CD1c-positive myeloid dendritic cell (primary cell): ENCODE results near the gene ING2.

ENCODE experiments used
- DNase-seq: peaks from one replicate; pipeline ENCODE4 v3.0.0-alpha.2; 2016; ENCODE audit errors: extremely low spot score

ING2 gene

DNA sequence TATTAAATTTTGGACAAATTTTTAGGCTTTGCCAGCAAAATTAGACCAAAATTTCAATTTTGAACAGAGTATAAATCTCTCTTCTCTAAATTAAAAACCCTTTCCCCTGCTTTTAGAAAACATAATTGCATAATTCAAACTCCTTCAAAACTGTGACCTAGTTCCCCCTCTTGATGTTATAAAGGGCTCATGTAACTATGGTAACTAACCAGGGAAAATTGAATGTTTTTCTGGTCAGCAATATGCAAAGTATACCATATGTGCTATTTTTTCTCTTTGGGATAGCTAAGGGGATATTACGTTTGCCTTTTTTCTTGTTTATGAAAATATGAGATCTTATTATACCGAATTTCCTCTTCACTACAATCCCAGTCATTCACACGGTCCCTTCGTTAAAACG lies 5.1 kb upstream of the ING2 start:
- DNase-seq = peak; percentile 53

DNA sequence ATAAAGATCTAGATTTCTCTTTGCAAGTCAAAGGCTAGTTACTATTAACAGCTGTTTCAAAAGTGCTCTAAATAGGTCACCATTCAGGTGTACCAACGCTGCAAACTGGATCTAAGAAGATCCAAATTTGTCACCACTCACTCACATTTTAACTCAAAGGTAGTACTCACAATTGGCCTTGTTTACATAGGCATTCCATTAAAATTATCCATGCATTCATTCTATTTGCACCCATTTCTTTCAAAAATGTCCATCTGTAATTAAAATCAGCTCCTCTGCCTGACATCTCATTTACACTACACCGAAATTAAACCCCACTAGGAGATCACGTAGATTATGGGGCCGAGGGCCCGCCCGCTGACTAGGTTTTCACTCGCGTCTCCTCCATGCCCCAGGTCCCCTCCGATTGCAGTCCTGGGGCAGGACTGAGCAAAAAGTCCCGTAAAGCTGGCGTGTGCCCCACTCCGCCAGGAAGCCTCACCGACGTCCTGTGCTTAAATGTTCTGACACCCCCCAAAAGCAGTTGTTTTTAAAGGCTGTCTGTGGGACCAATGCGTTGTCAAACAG lies 1.3 kb upstream of the ING2 start:
- DNase-seq = no peak

DNA sequence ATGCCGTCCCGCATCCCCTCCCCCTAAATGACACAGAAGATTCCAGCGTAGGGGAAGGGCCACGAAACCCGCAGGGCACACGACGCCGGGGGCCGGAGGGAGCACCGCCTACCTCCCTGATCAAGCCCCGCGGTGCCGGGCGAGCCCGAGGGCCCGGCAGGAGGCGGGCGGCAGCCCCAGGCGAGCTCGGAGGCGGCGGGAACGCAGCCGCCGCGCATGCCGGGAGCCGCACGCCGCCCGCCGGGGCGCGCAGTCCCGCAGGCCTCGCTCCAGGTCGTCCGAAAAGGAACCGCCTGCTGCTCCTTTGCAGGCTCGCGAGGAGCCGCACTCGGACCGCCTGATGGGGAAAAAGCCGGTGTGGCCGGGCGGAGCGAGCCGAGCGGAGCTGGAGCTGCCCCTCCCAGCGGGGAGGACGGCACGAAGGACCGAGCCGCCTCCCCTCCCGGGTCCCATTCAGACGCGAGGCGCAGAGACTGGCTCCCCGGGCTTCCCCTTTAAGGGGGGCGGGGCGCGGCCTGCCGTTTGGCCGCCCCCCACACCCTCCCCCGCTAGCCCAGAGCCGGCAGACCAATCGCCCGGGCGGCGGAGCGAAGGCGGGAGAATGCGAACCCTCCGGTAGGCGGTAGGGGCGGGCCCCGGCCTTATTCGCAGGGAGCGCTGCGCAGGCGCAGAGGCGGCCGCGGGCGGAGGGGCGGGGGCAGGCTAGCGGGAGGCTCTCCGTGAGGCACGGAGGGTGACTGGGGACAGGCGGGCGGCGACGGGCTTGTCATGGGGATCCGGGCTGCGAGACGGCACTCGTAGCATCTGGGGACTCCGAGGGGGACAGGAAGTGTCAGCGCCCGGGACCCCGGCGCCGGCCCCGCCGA lies 561 bp upstream of the ING2 start:
- peak; percentile 100 for DNase-seq

DNA sequence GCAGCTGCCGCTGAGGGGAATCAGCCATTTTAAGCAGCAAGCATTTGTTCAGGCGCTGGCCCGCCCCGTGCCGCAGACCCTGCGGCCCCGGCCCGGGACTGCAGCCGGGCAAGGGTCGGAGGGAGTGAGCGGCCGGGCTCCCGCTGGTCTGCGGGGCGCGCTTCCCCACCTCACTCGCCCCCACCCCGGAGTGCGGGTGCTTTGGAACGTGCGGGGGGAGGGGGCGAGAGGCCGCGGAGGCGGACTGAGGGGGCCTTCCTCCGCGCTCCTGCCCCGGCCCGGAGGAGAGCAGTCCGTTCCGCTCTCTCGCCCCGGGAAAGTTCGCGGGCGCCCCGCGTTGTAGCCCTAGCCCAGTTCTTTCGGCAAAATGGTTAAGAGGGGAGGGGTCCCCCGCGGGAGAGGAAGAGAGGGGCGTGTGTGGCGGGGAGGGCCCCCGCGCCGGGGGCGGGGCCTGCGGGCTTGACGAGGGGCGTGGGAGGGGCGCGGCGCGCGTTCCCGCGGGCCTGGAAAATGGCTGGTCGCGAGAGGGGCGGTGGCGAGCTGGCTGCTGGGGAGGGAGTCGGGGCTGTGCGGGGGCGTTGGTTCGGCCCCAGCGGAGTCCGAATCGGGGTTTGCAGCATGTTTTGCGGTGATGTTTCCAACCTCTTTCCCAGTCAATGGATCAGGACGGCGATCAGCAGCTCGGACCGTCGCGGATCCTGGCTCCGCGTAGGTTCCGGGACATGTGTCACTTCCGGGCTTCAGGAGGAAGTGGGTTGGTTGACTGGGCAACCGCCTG lies 942 bp downstream of the ING2 start:
- peak; percentile 90 for DNase-seq

DNA sequence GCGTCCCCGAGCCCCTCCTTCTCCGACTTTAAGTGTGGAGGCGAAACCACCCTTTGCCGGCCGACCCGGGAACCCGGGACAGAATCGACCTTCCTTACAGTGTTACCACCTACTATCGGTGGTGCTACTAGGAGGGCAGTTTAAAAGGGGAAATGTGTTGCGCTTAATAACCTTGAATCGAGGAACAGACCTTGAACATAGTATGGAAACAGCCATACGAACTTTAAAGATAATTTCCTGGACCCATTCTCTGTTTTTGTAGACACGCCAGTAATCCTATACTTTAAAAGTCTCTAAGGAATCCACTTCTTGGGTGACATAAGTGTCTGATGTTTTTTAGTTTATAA lies 1.5 kb downstream of the ING2 start:
- DNase-seq = peak; percentile 93

DNA sequence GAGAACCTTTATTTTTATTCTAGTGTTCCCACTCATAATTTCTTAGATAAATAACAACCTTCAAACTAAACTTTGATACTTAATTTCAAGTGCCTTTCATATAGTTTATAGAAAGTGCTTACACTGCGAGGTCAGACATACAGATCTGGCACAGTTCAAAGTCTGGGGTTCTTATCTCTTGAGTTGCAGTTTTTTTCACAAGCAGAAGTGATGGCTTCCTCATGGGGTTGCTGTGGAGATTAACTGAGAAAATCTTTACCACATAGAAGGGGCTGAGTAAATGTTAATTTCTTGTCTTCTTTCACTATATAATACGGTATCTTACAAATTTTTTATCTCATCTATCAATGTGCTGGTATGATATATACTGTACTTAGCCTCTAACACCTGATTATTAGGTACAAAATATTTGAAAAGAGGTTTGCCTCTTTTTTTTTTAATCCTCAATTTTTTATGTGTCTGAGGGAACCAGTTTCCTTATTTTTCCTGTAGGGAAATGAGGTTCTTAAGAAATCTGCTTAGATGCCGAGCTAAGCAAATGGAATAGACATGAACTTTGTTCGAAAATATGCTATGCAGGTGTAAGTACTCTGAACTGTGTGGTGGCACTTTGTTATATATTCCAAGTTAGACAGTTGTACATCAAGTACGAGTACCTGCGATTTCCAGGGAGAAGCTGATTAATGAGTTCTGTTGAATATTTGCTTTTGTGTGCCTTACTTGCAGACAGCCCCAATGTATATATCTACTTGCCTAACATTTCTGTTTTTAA lies 3.3 kb downstream of the ING2 start:
- peak; percentile 42 for DNase-seq

DNA sequence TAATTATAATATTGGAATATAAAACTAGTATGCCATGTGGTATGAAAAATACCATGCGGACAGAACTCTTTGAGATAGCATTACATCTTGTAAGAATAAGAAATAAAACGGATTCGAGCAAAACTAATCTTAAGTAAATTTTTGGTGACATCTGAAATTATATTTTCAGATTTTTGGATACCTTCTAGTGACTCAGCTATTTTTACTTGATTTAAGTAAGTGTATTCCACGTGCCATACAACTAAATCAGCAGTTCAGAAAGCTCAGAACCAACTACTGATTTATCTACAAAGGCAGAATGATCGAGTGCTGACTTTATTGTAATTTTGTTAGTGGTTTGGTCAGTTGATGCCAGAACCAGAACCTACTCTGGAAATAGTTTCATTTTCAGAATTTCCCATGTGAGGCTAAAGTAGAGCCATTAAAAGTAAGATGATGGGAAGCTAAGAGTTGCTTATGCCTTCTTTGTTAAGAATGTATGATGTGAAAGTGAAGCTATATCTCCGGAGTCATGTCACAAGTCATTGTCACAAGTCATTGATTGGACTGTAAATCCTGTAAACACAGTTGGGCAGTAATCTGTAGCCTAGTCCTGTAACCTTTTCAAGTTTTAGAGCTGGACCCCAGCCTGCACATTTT lies 4.0 kb downstream of the ING2 start:
- DNase-seq = no peak

DNA sequence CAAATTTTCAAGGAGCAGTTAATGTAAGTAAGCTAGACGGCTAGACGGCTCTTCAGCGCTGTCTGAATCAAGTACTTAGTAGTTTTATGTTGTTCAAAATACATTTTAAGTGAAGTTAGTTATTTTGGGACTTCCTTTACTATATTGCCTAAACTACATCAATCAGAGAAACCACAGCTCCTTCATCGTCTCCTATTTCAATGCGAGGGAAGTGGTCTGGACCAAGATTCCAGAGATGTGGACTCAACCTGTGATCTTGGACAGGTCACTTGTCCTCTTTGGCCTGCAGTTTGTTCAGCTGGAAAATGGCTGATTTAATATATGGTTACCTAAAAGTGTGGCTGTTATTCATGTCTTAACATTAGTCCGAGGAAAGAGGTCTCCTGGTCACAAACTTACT lies 10.6 kb downstream of the ING2 start:
- DNase-seq = no peak

DNA sequence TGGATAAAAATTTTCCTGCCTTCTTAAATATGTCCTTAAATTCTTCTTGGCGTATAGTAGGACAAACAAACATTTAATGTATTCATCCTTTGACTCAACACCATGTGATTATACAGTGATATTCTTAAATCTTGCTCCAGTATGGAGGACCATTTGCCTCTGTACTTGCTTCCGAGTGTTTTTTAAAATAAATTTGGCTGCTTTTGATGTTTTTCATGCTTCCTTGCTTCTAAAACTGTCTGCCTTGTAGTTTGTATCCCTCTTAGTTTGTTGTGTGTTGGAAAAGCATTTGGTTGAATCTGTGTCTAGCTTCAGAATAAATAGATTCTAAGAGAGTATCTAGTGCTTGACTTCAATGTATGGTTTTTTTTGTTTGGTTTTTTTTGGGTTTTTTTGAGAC lies 12.3 kb downstream of the ING2 start:
- DNase-seq = no peak

DNA sequence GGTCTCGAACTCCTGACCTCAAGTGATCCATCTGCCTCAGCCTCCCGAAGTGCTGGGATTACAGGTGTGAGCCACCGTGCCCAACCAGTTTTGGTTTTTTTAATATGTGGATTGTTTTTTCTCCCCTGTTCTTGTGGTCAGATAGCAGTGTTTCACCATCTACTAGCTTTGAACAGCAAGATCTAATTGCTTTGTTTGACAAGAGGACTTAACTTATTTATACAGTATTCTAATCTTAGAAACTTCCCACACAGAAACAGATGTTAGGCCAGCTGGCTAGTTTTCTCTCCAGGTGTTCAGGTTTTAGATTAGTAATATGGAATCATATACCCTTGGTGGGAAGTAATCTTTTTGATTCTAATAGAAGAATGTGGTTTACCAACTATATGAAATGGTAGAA lies 12.9 kb downstream of the ING2 start:
- no peak for DNase-seq

DNA sequence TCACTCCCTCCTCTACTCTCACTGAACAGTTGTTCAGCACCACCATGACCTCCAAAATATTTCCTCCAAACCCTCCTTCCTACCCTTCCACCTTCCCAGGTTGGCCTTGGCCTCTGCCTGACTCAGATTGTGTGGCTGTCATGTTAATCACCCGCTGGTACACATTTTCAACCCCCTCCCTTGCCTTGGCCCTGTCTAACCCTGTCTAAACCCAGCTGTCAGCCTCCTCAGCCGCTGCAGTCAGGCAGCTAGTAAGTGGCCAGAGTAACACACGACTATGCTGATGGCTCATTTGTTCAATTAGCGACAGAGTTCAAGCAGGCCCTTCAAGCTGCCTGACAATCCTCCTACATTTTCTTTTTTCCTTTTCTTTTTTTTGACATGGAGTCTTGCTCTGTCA lies 18.0 kb downstream of the ING2 start:
- no peak for DNase-seq

DNA sequence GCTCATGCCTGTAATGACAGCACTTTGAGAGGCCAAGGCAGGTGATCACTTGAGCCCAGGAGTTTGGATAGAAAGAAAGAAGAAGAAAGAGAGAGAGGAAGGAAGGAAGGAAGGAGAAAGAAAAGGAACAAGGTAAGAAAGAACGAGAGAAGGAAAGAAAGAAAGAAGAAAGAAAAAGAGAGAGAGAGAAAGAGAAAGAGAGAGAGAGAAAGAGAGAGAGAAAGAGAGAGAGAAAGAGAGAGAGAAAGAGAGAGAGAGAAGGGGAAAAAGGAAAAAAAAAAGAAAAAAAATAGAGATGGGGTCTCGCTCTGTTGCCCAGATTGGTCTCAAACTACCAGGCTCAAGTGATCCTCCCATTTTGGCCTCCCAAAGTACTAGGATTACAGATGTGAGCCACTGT lies 22.5 kb downstream of the ING2 start:
- DNase-seq = no peak

DNA sequence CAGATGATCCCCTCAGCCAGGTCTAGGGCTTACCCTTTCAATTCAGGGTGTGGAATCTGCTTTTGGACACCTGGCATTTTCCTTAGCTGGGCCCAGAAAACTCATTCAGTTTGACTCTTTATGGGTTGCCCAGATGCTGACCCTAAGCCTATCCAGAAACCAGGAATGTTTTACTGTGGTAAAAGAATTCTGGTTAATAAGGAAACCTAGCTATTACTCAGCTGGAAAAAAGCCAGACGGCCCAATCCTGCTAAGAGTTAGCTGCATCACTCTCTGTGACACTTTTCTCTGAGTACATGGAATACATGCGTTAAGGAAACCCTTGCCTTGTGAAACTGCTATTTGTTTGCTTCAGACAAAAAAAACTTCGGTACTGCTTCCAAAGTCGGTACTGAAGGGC lies 28.0 kb downstream of the ING2 start:
- DNase-seq = no peak

DNA sequence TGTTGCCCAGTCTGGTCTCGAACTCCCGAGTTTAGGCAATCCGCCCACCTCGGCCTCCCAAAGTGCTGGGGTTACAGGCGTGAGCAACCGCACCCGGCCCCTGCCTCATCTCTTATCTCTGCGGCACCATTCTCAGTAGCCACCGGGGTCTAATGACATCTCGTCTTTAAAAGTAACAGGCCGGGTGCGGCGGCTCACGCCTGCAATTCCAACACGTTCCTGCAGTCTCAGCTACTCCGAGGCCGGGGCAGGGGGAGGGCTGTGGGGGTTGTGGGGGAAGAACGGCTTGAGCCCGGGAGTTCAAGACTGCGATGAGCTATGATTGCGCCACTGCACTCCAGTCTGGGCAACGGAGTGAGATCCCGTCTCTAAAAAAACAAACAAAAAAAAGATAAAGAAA lies 28.8 kb downstream of the ING2 start:
- DNase-seq = no peak

DNA sequence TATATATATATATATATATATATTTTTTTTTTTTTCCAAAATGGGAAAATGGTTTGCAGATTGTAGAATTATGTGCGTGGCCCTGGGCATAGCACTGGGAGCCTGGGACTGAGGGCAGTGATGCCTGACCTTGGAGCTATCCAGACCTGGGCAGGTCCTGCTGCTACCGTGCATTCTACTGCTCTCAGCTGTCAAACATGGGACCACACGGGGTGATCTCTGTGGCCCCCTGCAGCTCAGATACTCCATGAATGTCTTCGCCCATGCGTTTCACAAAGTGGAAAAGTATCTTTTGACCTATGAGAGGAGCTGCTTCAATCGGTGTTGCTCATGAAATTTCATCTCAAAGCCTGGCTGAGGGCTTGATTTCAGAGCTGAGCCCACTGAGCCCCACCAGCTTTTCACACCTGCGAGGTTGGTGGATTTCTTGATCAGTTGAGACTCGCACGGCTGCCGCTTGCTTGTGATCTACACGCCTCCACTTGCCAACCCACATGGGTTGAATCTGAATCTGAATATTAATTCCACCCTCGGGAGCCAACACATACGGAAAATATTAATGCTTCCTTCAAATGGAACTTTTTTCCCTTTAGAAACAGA lies 35.7 kb downstream of the ING2 start:
- DNase-seq = no peak

DNA sequence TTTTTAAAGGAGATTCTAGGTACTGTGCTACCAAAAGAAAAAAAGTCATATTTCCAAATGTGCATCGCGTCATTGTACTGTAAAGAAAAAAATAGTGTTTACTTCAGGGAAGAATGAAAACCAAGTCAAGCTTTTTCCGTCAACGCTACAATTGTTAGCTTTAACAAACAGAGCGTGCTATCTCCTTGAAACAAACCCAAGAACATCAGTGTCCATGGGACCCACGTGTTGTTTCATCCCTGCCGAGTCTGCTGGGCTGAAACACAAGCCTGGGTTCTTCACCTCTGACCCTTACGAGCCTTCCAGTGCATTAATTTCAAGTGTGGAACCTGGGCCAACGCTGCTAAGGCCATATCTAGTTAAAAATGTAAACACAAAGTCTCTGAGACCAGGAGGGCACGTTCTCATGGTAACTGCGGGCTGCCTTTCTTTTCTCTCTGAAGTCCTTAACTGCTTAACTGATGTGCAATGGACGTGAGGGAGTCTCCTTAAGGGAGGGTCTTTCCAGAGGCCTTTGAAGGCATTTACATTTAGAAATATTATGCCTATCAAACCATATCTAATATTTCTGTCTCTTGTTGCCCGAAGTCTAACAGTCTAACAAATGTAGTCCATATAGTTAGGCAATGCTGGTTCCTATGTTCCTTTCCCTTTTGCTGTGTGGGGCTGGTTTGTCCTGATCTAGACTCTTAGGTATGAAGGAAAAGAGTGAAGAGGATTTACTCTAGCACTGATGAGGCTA lies 36.3 kb downstream of the ING2 start:
- DNase-seq = no peak

DNA sequence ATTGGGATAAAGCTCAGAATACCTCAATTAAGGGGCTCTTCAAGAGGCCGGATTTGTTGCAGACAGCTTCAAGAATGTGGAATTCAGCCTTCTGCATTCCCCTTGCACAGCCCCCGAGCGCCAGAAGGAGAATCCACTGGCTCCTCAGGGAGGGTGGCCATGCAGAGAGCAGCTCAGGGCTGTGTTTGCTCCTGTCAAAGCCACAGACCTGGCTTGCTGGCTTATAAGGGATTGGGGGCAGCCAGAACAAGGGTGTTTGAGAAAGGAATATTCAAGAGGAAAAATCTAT lies 36.8 kb downstream of the ING2 start:
- DNase-seq = no peak

DNA sequence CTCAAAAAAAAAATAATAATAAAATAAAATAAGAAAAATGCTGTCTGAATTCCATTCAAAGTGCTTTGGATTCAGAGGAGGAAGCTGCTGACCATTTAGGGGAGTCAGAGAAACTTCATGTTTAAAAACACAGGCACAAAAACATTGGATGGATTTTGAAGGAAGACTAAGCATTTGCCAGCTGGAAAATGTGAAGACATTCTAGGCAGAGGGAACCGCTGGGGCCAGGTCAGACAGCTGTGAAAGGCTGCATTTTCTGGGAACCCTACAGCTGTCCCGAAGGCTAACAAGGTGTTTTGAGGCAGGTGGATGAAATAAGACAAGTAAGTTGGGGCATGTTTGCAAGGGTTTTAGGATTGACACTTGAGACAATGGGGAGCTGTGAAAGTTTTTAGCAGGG lies 38.6 kb downstream of the ING2 start:
- DNase-seq = no peak

DNA sequence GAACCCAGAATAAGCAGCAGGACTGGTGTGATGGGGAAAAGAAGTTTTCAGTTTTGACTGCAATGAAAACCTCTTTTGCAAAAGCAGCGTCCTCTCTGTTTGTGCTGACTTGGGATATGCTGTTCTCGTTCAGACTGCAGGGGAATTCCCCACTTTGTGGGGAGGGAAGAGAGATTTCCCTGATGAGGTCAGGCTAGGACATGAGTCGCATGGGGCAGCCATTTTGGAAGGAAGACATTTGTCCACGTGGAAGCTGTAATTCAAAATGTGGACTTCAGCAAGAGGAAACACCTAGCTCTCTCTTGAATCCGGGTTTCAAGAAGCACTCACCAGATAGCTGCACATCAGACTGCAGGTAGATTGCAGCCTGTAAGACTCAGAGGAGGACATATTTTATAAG lies 39.3 kb downstream of the ING2 start:
- no peak for DNase-seq

DNA sequence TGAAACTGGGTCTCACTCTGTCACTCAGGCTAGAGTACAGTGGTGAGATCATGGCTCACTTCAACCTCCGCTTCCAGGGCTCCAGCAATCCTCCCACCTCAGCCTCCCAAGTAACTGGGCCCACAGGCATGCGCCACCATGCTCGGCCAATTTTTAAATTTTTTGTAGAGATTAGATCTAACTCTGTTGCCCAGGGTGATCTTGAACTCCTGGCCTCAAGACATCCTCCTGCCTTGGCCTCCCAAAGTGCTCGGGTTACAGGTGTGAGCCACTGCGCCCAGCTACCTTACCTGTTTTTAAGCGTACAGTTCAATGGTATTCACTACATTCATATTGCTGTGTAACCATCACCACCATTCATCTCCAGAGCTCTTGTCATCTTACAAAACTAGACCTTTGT lies 41.5 kb downstream of the ING2 start:
- DNase-seq = no peak

DNA sequence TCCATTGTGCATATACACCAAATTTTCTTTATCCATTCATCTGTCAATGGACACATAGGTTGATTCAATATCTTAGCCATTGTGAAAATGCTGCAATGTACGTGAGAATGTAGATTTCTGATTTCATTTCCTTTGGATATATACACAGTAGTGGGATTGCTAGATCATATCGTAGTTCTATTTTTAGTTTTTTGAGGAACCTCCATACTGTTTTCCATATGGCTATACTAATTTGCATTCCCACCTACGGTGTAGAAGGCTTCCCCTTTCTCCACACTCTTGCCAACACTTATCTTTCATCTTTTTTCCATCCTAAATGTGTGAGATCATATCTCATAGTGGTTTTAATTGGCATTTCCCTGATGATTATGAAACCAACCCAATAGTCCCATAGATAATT lies 43.4 kb downstream of the ING2 start:
- peak; percentile 2 for DNase-seq
